ENCODE measurements around the gene SIAH3.
A peak's percentile ranks its signal among the peaks of the same experiment; 100 is the strongest.

- TF ChIP-seq EGR1 (IDR thresholded peaks at IDR 0.05; ENCODE audit: borderline replicate concordance in 1 of 2, low read depth in 2 of 2, low read length in 2 of 2) (no peak), CTCF (IDR thresholded peaks at IDR 0.05 in 2 of 3, conservative IDR thresholded peaks at IDR 0.05 in 1 of 3; ENCODE audit: control insufficient read depth in 2 of 3, extremely low read depth in 1 of 3, insufficient read depth in 1 of 3, low read depth in 3 of 3, low read length in 3 of 3) (no peak), YBX1 (IDR thresholded peaks at IDR 0.05) (no peak), NRF1 (conservative IDR thresholded peaks at IDR 0.05; ENCODE audit: low read depth, low read length) (no peak), MTA2 (IDR thresholded peaks at IDR 0.05; ENCODE audit: low read depth) (peak; percentile 62; the same call in 1 of the 2 replicates), POLR2AphosphoS5 (IDR thresholded peaks at IDR 0.05; ENCODE audit: low read length) (no peak), SIN3A (IDR thresholded peaks at IDR 0.05; ENCODE audit: low read depth, low read length) (no peak), SRF (IDR thresholded peaks at IDR 0.05; ENCODE audit: low read depth in 2 of 2, low read length in 2 of 2) (no peak), TCF7 (IDR thresholded peaks at IDR 0.05; ENCODE audit: borderline replicate concordance) (no peak), RFX5 (IDR thresholded peaks at IDR 0.05; ENCODE audit: low read depth, low read length) (no peak), PBX3 (IDR thresholded peaks at IDR 0.05; ENCODE audit: insufficient replicate concordance, low read depth, low read length) (no peak), TCF12 (IDR thresholded peaks at IDR 0.05; ENCODE audit: low read depth, low read length) (no peak)
Observed at GRCh38 chr13:45765464-45765863, 86.1 kb downstream of the SIAH3 start.

Data from GM12878 (cell line).